Suprapubic skin (tissue), 3 donors: ENCODE results near the gene TSPAN12.

Experiments
- EP300 ChIP-seq: sonication (generic); formaldehyde crosslinking; IDR thresholded peaks from one replicate; pipeline ENCODE4 v1.6.1; 2017; ENCODE audit warnings: antibody characterized with exemption
- TF ChIP-seq, protein P1 (sequence below), 2 donors: fragments of 200-600 bp in 1 of 2; fragments of 450-650 bp in 1 of 2; sonication (generic) in 1 of 2; IDR thresholded peaks; one replicate each; pipeline ENCODE4 v1.5.1; 2016 to 2019; ENCODE audit warnings: antibody characterized with exemption in 2 of 2, mild to moderate bottlenecking in 1 of 2, moderate library complexity in 1 of 2

DNA sequence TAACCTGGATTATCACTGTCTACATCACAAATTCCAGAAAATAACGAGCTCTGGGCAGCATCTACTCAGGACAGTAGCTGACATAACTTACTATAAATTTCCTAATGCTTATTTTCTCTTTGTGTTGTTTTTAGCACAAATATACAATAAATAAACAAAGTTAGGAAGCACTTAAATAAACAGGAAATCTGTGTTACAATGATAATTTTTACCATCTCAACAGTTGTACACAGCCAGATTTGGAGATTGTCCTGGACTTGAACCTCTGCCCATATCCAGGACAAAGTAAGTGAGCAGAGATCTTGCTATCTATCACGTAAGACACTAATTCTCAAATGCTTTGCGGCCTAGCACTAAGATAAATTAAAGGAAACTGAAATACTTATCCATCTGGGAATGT lies 48.7 kb downstream of the TSPAN12 start:
- no peak for TF ChIP-seq EP300
- TF ChIP-seq, protein P1, sequence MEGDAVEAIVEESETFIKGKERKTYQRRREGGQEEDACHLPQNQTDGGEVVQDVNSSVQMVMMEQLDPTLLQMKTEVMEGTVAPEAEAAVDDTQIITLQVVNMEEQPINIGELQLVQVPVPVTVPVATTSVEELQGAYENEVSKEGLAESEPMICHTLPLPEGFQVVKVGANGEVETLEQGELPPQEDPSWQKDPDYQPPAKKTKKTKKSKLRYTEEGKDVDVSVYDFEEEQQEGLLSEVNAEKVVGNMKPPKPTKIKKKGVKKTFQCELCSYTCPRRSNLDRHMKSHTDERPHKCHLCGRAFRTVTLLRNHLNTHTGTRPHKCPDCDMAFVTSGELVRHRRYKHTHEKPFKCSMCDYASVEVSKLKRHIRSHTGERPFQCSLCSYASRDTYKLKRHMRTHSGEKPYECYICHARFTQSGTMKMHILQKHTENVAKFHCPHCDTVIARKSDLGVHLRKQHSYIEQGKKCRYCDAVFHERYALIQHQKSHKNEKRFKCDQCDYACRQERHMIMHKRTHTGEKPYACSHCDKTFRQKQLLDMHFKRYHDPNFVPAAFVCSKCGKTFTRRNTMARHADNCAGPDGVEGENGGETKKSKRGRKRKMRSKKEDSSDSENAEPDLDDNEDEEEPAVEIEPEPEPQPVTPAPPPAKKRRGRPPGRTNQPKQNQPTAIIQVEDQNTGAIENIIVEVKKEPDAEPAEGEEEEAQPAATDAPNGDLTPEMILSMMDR (IDR thresholded peaks at IDR 0.05): no peak
